ENCODE data around the gene CAV1.

Gene CAV1

GRCh38 chr7:116548506-116548905, 23.7 kb downstream of the CAV1 start:
- Histone ChIP-seq H3K27me3 (ENCODE audit: insufficient read depth, low read length) (no peaks in the 10 kb centered on the region), H3K9ac (ENCODE audit: low read depth, low read length) (no peak overlapping the region), H3K4me3 (ENCODE audit: low read length) (no peak overlapping the region), H3K4me1 (ENCODE audit: insufficient read depth, low read length) (no peaks in the 10 kb centered on the region), H3K9me3 (ENCODE audit: insufficient read depth, low read depth, low read length) (no peaks in the 10 kb centered on the region), H3K36me3 (ENCODE audit: insufficient read depth, low read length) (peaks cover 6% of the 10 kb centered on the region; the same call in 1 of the 2 replicates), H3K27ac (ENCODE audit: low read depth, low read length) (no peak overlapping the region)
- WGBS: 91% methylated on average over 3 of the region's 3 CpGs

GRCh38 chr7:116549370-116549769, 24.5 kb downstream of the CAV1 start:
- no peaks in the 10 kb centered on the region for H3K9me3 ChIP-seq (ENCODE audit: insufficient read depth, low read depth, low read length)
- H3K4me3 ChIP-seq (ENCODE audit: low read length): no peak overlapping the region
- no peaks in the 10 kb centered on the region for H3K4me1 ChIP-seq (ENCODE audit: insufficient read depth, low read length)
- no peaks in the 10 kb centered on the region for H3K27me3 ChIP-seq (ENCODE audit: insufficient read depth, low read length)
- H3K9ac ChIP-seq (ENCODE audit: low read depth, low read length): no peak overlapping the region
- H3K36me3 ChIP-seq (ENCODE audit: insufficient read depth, low read length): peaks cover 6% of the 10 kb centered on the region; the same call in 1 of the 2 replicates
- H3K27ac ChIP-seq (ENCODE audit: low read depth, low read length): no peak overlapping the region

- Histone ChIP-seq H3K27ac (ENCODE audit: low read depth, low read length) (no peak overlapping the region), H3K27me3 (ENCODE audit: insufficient read depth, low read length) (no peaks in the 10 kb centered on the region), H3K36me3 (ENCODE audit: insufficient read depth, low read length) (no peaks in the 10 kb centered on the region; the same call in 1 of the 2 replicates), H3K9me3 (ENCODE audit: insufficient read depth, low read depth, low read length) (no peaks in the 10 kb centered on the region), H3K4me1 (ENCODE audit: insufficient read depth, low read length) (no peaks in the 10 kb centered on the region), H3K9ac (ENCODE audit: low read depth, low read length) (no peak overlapping the region), H3K4me3 (ENCODE audit: low read length) (no peak overlapping the region)
- WGBS: 93% methylated on average over 5 of the region's 5 CpGs
Measured at GRCh38 chr7:116551692-116552091, 26.9 kb downstream of the CAV1 start.

GRCh38 chr7:116552602-116553001, 27.8 kb downstream of the CAV1 start:
- no peaks in the 10 kb centered on the region for H3K4me1 ChIP-seq (ENCODE audit: insufficient read depth, low read length)
- no peak overlapping the region for H3K27ac ChIP-seq (ENCODE audit: low read depth, low read length)
- H3K27me3 ChIP-seq (ENCODE audit: insufficient read depth, low read length): no peaks in the 10 kb centered on the region
- H3K9ac ChIP-seq (ENCODE audit: low read depth, low read length): no peak overlapping the region
- H3K36me3 ChIP-seq (ENCODE audit: insufficient read depth, low read length): no peaks in the 10 kb centered on the region; the same call in 1 of the 2 replicates
- no peak overlapping the region for H3K4me3 ChIP-seq (ENCODE audit: low read length)
- WGBS: 100% methylated on average over 1 of the region's 1 CpG
- H3K9me3 ChIP-seq (ENCODE audit: insufficient read depth, low read depth, low read length): no peaks in the 10 kb centered on the region

GRCh38 chr7:116553168-116553964, 28.5 kb downstream of the CAV1 start:
- WGBS: 93% methylated on average over 2 of the region's 3 CpGs
- Histone ChIP-seq H3K9ac (ENCODE audit: low read depth, low read length) (no peak overlapping the region), H3K4me1 (ENCODE audit: insufficient read depth, low read length) (no peaks in the 10 kb centered on the region), H3K9me3 (ENCODE audit: insufficient read depth, low read depth, low read length) (no peaks in the 10 kb centered on the region), H3K4me3 (ENCODE audit: low read length) (no peak overlapping the region), H3K36me3 (ENCODE audit: insufficient read depth, low read length) (no peaks in the 10 kb centered on the region; the same call in 1 of the 2 replicates), H3K27ac (ENCODE audit: low read depth, low read length) (no peak overlapping the region), H3K27me3 (ENCODE audit: insufficient read depth, low read length) (no peaks in the 10 kb centered on the region)

- no peaks in the 10 kb centered on the region for H3K9me3 ChIP-seq (ENCODE audit: insufficient read depth, low read depth, low read length)
- H3K4me1 ChIP-seq (ENCODE audit: insufficient read depth, low read length): no peaks in the 10 kb centered on the region
- H3K27ac ChIP-seq (ENCODE audit: low read depth, low read length): no peak overlapping the region
- H3K4me3 ChIP-seq (ENCODE audit: low read length): no peak overlapping the region
- H3K9ac ChIP-seq (ENCODE audit: low read depth, low read length): no peak overlapping the region
- H3K27me3 ChIP-seq (ENCODE audit: insufficient read depth, low read length): no peaks in the 10 kb centered on the region
- peaks cover 7% of the 10 kb centered on the region; the same call in 1 of the 2 replicates for H3K36me3 ChIP-seq (ENCODE audit: insufficient read depth, low read length)
Measured at GRCh38 chr7:116554436-116554835, 29.6 kb downstream of the CAV1 start.

- Histone ChIP-seq H3K4me3 (ENCODE audit: low read length) (no peak overlapping the region), H3K27ac (ENCODE audit: low read depth, low read length) (no peak overlapping the region), H3K27me3 (ENCODE audit: insufficient read depth, low read length) (no peaks in the 10 kb centered on the region), H3K36me3 (ENCODE audit: insufficient read depth, low read length) (peaks cover 12% of the 10 kb centered on the region; the same call in 1 of the 2 replicates), H3K9ac (ENCODE audit: low read depth, low read length) (no peak overlapping the region), H3K4me1 (ENCODE audit: insufficient read depth, low read length) (no peaks in the 10 kb centered on the region), H3K9me3 (ENCODE audit: insufficient read depth, low read depth, low read length) (no peaks in the 10 kb centered on the region)
- WGBS: 92% methylated on average over 4 of the region's 4 CpGs
Measured at GRCh38 chr7:116554911-116555310, 30.1 kb downstream of the CAV1 start.

GRCh38 chr7:116557066-116557585, 32.3 kb downstream of the CAV1 start:
- Histone ChIP-seq H3K4me1 (ENCODE audit: insufficient read depth, low read length) (no peaks in the 10 kb centered on the region), H3K9ac (ENCODE audit: low read depth, low read length) (no peak overlapping the region), H3K9me3 (ENCODE audit: insufficient read depth, low read depth, low read length) (no peaks in the 10 kb centered on the region), H3K27ac (ENCODE audit: low read depth, low read length) (no peak overlapping the region), H3K36me3 (ENCODE audit: insufficient read depth, low read length) (peaks cover 14% of the 10 kb centered on the region; the same call in 1 of the 2 replicates), H3K27me3 (ENCODE audit: insufficient read depth, low read length) (no peaks in the 10 kb centered on the region), H3K4me3 (ENCODE audit: low read length) (no peak overlapping the region)
- WGBS: 88% methylated on average over 3 of the region's 3 CpGs

- 89% methylated on average over 3 of the region's 4 CpGs for WGBS
- peaks cover 14% of the 10 kb centered on the region; the same call in 1 of the 2 replicates for H3K36me3 ChIP-seq (ENCODE audit: insufficient read depth, low read length)
- H3K4me1 ChIP-seq (ENCODE audit: insufficient read depth, low read length): no peaks in the 10 kb centered on the region
- H3K4me3 ChIP-seq (ENCODE audit: low read length): no peak overlapping the region
- no peak overlapping the region for H3K9ac ChIP-seq (ENCODE audit: low read depth, low read length)
- no peaks in the 10 kb centered on the region for H3K27me3 ChIP-seq (ENCODE audit: insufficient read depth, low read length)
- H3K9me3 ChIP-seq (ENCODE audit: insufficient read depth, low read depth, low read length): no peaks in the 10 kb centered on the region
- no peak overlapping the region for H3K27ac ChIP-seq (ENCODE audit: low read depth, low read length)
Measured at GRCh38 chr7:116557901-116558300, 33.1 kb downstream of the CAV1 start.

GRCh38 chr7:116560021-116560970, 35.5 kb downstream of the CAV1 start:
- 88% methylated on average over 7 of the region's 7 CpGs for WGBS
- Histone ChIP-seq H3K27ac (ENCODE audit: low read depth, low read length) (no peak overlapping the region), H3K9me3 (ENCODE audit: insufficient read depth, low read depth, low read length) (no peaks in the 10 kb centered on the region), H3K4me3 (ENCODE audit: low read length) (no peak overlapping the region), H3K36me3 (ENCODE audit: insufficient read depth, low read length) (peaks cover 14% of the 10 kb centered on the region; the same call in 1 of the 2 replicates), H3K9ac (ENCODE audit: low read depth, low read length) (no peak overlapping the region), H3K4me1 (ENCODE audit: insufficient read depth, low read length) (no peaks in the 10 kb centered on the region), H3K27me3 (ENCODE audit: insufficient read depth, low read length) (no peaks in the 10 kb centered on the region)
